Measurements from ENCODE around the gene TECTB. TPM values are rescaled to one million over a fixed set of nuclear protein-coding genes. Genes with fewer than 3 reads are reported as not detected.

Gene TECTB
- total RNA-seq, 1 experiment from 2014 or later: not detected

GRCh38 chr10:112241651-112242341 lies 41.4 kb upstream of the TECTB start:
- CTCF ChIA-PET: no interaction called here
- BruUV-seq (replicated peaks): no TSS peak
- in situ Hi-C loops (cut with HindIII; ENCODE audit: low pct_unique_long_range_greater_than_20kb, low sequenced_read_pairs): no loop called here
- intact Hi-C loops (cut with micrococcal nuclease; ENCODE audit: unreplicated experiment): no loop called here
- ATAC-seq (no peak), DNase-seq (ENCODE audit: low read depth, low spot score) (no peak)
- TF ChIP-seq CTCF (IDR thresholded peaks at IDR 0.05) (no peak), SIN3A (IDR thresholded peaks at IDR 0.05; ENCODE audit: borderline replicate concordance, insufficient read depth, low read depth, low read length) (no peak), REST (IDR thresholded peaks at IDR 0.05; ENCODE audit: insufficient read depth in 1 of 2, low read depth in 2 of 2, low read length in 1 of 2) (no peak), TCF7L2 (IDR thresholded peaks at IDR 0.05; ENCODE audit: low read depth, low read length) (no peak), POLR2AphosphoS5 (IDR thresholded peaks at IDR 0.05; ENCODE audit: low read depth, low read length) (no peak)
- H3K9me3 ChIP-seq (ENCODE audit: control insufficient read depth, insufficient read depth, low read depth, low read length): no peaks in the 10 kb centered on the region
- no peaks in the 10 kb centered on the region for H3K27me3 ChIP-seq (ENCODE audit: control insufficient read depth, insufficient read depth, low read length)
- H3K36me3 ChIP-seq (ENCODE audit: control insufficient read depth, insufficient read depth, low read length): no peaks in the 10 kb centered on the region
- H3K4me3 ChIP-seq (ENCODE audit: low read depth in 2 of 2, low read length in 2 of 2): no peak overlapping the region
- no peak overlapping the region for H3K27ac ChIP-seq (ENCODE audit: low read length)
- POLR2A ChIA-PET: no interaction called here
- no peaks in the 10 kb centered on the region for H3K4me1 ChIP-seq (ENCODE audit: control insufficient read depth, insufficient read depth, low read length)

- ChIA-PET POLR2A (no interaction called here), CTCF (no interaction called here)
- DNase-seq (ENCODE audit: low read depth, low spot score): no peak
These were observed 40.4 kb upstream of the TECTB start for GRCh38 chr10:112242769-112243168.

More at GRCh38 chr10:112242769-112243168, 40.4 kb upstream of the TECTB start:
- H3K27me3 ChIP-seq (ENCODE audit: control insufficient read depth, insufficient read depth, low read length): no peaks in the 10 kb centered on the region
- no peak overlapping the region for H3K27ac ChIP-seq (ENCODE audit: low read length)
- H3K36me3 ChIP-seq (ENCODE audit: control insufficient read depth, insufficient read depth, low read length): no peaks in the 10 kb centered on the region
- H3K4me3 ChIP-seq (ENCODE audit: low read depth in 2 of 2, low read length in 2 of 2): no peak overlapping the region
- intact Hi-C loops (cut with micrococcal nuclease; ENCODE audit: unreplicated experiment) (no loop called here), in situ Hi-C loops (cut with HindIII; ENCODE audit: low pct_unique_long_range_greater_than_20kb, low sequenced_read_pairs) (no loop called here)
- no TSS peak for BruUV-seq (replicated peaks)
- H3K4me1 ChIP-seq (ENCODE audit: control insufficient read depth, insufficient read depth, low read length): no peaks in the 10 kb centered on the region
- ATAC-seq: no peak
- no peak for TF ChIP-seq POLR2AphosphoS5 (IDR thresholded peaks at IDR 0.05; ENCODE audit: low read depth, low read length)
- TF ChIP-seq TCF7L2 (IDR thresholded peaks at IDR 0.05; ENCODE audit: low read depth, low read length): no peak
- no peak for TF ChIP-seq REST (IDR thresholded peaks at IDR 0.05; ENCODE audit: insufficient read depth in 1 of 2, low read depth in 2 of 2, low read length in 1 of 2)
- TF ChIP-seq CTCF (IDR thresholded peaks at IDR 0.05): no peak
- TF ChIP-seq SIN3A (IDR thresholded peaks at IDR 0.05; ENCODE audit: borderline replicate concordance, insufficient read depth, low read depth, low read length): no peak
- H3K9me3 ChIP-seq (ENCODE audit: control insufficient read depth, insufficient read depth, low read depth, low read length): no peaks in the 10 kb centered on the region

All from Panc1 (cell line).